Colonic mucosa (tissue), 4 donors: ENCODE data around the gene RSPH10B2. TPM values are rescaled to one million over a fixed set of nuclear protein-coding genes. Genes with fewer than 3 reads are reported as not detected.
"Not testable (repeated sequence)": the region's sequence is repeated elsewhere in the genome, so short reads cannot be mapped to it uniquely, and the experiment has no call there.

Source experiments
- DNase-seq: peaks from one replicate; pipeline ENCODE4 v3.0.0-alpha.2; 2020
- H3K27ac ChIP-seq: fragments of 200-600 bp; one replicate; pipeline ENCODE4 v1.8.0; 2021
- H3K27me3 ChIP-seq: fragments of 200-600 bp; one replicate; pipeline ENCODE4 v1.8.0; 2021
- H3K36me3 ChIP-seq: fragments of 200-600 bp; one replicate; pipeline ENCODE4 v1.8.0; 2021
- H3K4me1 ChIP-seq: fragments of 200-600 bp; one replicate; pipeline ENCODE4 v1.8.0; 2021; ENCODE audit warnings: mild to moderate bottlenecking
- H3K4me3 ChIP-seq: fragments of 200-600 bp; one replicate; pipeline ENCODE4 v1.8.0; 2021
- H3K9ac ChIP-seq, 2 donors: one replicate each; pipeline ENCODE4 v1.7.0; 2013; ENCODE audit warnings: control low read depth in 2 of 2, low read depth in 2 of 2, low read length in 2 of 2
- H3K9me3 ChIP-seq: fragments of 200-600 bp; one replicate; pipeline ENCODE4 v1.8.0; 2021
- intact Hi-C: fragments of 100-400 bp; cut with DNase I; formaldehyde crosslinking; loops from one replicate; pipeline ENCODE4 v1.14.1; 2022
- total RNA-seq, 2 donors: library from RNA; stranded (reverse); fragmentation: NEBNext Ultra II Directional in 1 of 2; extraction: Animal tissue kit (Norgen Biotek cat#: 25700) in 1 of 2; gene quantifications; one replicate each; pipeline ENCODE4 v1.2.1, GENCODE V29; 2021
- TF ChIP-seq, protein P1 (sequence below): fragments of 200-600 bp; IDR thresholded peaks from one replicate; pipeline ENCODE4 v1.8.0; 2022; ENCODE audit warnings: antibody characterized with exemption, mild to moderate bottlenecking
- donor health status: healthy.
- donor health status: DM: no; HTN: no; CAD: no.
- donor health status: DM: no; HTN: no; CAD: no.

The RSPH10B2 gene
- total RNA-seq, 2 donors from 2014 or later, result 0.42 TPM; not detected in 1

DNA sequence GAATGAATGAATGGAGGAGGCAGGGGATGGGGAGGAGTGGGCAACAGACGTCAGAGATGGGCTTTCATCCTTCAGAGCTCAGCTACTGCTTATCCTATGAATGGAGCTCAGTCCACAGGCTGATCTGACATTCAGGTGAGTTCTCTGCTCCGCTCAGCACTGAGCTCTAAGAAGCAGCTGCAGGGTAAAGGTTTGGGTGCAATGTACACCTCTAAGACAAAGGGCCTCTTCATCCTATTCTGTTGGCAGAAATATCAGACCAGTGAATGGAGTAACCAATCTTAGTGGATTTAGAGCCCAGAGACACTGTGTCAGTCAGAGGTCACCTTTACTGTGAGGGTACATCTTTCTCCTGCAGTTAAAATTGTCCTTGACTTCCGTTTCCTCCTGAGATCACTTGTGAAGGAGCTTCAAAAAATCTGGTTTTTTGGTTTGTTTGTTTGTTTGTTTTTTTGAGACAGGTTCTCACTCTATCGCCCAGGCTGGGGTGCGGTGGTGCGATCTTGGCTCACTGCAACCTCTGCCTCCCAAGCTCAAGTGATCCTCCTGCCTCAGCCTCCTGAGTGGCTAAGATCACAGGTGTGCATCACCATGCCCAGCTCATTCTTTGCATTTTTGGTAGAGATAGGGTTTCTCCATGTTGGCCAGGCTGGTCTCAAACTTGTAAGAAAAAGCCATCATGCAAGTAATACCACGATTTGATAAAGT, 77.3 kb downstream of the RSPH10B2 start:
- intact Hi-C loops, result no loop called here
- Histone ChIP-seq H3K4me1 (no peaks in the 10 kb centered on the region), H3K9me3 (no peaks in the 10 kb centered on the region), H3K36me3 (no peaks in the 10 kb centered on the region), H3K27me3 (no peaks in the 10 kb centered on the region), H3K9ac (no peak overlapping the region), H3K4me3 (no peak overlapping the region), H3K27ac (no peak overlapping the region)
- TF ChIP-seq, protein P1, sequence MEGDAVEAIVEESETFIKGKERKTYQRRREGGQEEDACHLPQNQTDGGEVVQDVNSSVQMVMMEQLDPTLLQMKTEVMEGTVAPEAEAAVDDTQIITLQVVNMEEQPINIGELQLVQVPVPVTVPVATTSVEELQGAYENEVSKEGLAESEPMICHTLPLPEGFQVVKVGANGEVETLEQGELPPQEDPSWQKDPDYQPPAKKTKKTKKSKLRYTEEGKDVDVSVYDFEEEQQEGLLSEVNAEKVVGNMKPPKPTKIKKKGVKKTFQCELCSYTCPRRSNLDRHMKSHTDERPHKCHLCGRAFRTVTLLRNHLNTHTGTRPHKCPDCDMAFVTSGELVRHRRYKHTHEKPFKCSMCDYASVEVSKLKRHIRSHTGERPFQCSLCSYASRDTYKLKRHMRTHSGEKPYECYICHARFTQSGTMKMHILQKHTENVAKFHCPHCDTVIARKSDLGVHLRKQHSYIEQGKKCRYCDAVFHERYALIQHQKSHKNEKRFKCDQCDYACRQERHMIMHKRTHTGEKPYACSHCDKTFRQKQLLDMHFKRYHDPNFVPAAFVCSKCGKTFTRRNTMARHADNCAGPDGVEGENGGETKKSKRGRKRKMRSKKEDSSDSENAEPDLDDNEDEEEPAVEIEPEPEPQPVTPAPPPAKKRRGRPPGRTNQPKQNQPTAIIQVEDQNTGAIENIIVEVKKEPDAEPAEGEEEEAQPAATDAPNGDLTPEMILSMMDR, result no peak
- no peak for DNase-seq

DNA sequence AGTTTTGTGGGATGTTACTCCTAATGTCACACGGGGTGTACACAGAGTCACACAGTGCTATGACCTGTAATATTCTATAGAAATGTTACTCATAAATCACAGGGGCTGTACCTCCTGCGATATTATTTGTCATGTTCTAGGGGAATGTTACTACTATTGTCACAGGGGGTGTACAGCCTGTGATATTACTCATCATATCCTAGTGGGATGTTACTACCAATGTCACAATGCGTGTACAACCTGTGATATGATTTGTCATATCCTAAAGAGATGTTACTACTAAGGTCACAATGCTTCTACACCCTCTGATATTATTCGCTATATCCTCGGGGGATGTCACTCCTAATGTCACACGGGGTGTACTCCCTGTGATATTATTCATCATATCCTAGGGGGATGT, 79.7 kb downstream of the RSPH10B2 start:
- no peak overlapping the region for H3K27ac ChIP-seq
- no peaks in the 10 kb centered on the region for H3K9me3 ChIP-seq
- H3K9ac ChIP-seq, result no peak overlapping the region
- no peak for DNase-seq
- H3K4me1 ChIP-seq, result no peaks in the 10 kb centered on the region
- H3K4me3 ChIP-seq, result no peak overlapping the region
- no peaks in the 10 kb centered on the region for H3K36me3 ChIP-seq
- intact Hi-C loops, result no loop called here
- TF ChIP-seq, protein P1, result no peak
- no peaks in the 10 kb centered on the region for H3K27me3 ChIP-seq

DNA sequence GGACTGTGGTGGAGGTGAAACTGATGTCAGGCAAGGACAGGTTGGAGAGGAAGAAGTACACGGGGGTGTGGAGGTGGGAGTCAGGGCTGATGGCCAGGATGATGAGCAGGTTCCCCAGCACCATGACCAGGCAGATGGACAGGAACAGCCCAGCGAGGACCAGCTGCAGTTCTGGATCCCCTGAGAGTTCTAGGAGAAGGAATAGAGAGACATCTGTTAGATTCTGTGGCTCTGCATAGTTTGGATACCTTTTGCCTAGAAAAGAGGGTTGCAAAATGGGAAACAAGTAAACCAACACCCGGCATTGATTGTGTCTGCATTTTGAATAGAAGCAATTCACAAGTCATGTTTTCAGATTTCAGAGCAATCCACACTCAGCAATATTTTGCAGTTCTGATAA, 81.6 kb downstream of the RSPH10B2 start:
- H3K36me3 ChIP-seq, H3K9me3 ChIP-seq, DNase-seq, H3K4me3 ChIP-seq, H3K27me3 ChIP-seq, H3K4me1 ChIP-seq, H3K9ac ChIP-seq, intact Hi-C loops, H3K27ac ChIP-seq: not testable (repeated sequence)

DNA sequence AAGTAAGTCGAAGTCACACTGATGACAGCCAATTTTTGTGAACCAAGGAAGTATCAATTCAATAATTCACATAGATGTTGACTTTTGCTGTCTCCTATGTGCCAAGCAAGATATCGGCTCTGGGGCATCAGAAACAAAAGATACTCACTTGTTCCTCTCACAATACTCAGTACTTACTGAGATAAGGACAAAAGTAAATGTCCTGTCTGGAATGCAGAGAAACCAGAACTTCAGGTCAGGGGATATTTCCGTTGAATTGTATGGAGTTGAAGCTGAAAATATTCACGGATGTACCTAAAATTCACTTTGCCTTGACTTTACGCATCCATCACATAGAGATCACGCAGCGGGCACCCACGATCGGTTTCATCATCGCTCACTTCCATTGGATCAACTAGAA, 83.2 kb downstream of the RSPH10B2 start:
- DNase-seq, H3K4me1 ChIP-seq, H3K9ac ChIP-seq, H3K9me3 ChIP-seq, H3K27ac ChIP-seq, H3K4me3 ChIP-seq, H3K27me3 ChIP-seq, intact Hi-C loops, H3K36me3 ChIP-seq: not testable (repeated sequence)

DNA sequence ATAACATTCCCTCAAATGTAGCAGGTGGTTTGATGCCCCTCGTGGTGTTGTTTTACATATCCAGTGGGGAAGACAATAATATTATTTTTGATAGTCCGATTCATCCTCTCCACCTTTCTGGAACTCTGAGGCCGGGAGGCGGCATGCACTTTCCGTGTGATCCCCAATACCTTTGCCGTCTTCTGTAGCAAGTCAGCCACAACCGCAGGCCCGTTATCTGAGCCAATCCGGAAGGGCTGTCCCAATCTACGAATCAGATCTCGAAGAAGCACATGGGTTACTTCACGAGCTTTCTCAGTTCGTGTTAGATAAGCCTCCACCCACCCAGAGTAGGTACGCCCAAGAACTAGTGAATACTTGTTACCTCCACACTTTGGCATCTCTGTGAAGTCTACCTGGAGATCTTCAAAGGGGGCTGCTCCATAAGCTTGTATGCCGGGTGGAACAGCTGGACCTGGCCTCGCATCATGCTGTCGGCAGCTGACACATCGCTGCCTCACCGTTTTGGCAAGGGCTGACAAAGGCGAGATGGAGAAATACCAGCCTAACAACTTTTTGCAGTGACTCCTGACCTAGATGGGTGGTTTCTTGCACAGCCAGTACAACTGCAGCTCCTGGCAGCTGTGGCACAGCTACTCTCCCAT, 88.5 kb downstream of the RSPH10B2 start:
- H3K4me3 ChIP-seq, H3K9me3 ChIP-seq, H3K36me3 ChIP-seq, DNase-seq, H3K27me3 ChIP-seq, intact Hi-C loops, H3K27ac ChIP-seq, H3K9ac ChIP-seq, H3K4me1 ChIP-seq: not testable (repeated sequence)

DNA sequence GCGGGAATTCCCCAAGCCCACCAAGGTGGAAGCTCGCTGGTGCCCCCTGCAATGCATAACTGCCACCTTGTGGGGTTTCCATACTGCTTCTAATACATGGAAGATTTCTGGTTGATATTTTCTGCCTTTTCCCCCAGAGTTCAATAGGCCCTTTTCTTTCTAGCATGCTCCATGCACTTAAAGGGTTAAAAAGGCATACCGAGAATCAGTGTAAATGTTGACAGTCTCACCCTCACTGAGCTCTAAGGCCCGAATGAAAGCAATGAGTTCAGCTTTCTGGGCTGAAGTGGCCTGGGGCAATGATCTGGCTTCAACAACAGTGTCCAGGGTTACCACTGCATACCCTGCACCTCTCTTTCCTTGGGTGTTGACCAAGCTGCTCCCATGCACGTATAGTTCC, 89.2 kb downstream of the RSPH10B2 start:
- H3K9me3 ChIP-seq, H3K4me3 ChIP-seq, H3K27me3 ChIP-seq, H3K9ac ChIP-seq, intact Hi-C loops, H3K27ac ChIP-seq, H3K4me1 ChIP-seq, H3K36me3 ChIP-seq, DNase-seq: not testable (repeated sequence)

DNA sequence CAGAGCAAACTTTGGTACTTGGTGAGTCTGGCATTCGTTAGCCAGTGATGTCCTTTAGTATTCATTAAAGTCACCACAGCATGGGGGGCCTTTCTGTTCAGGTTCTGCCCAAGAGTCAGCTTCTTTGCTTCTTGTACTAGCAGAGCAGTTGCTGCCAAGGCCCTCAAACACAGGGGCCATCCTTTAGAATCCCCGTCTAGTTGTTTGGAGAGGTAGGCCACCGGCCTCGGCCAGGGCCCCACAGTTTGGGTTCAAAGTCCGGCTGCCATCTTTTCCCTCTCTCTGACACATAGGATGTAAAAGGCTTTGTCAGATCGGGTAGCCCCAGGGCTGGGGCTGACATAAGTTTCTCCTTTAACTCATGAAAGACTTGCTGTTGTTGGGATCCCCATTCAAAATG, 89.8 kb downstream of the RSPH10B2 start:
- H3K4me1 ChIP-seq, intact Hi-C loops, H3K9ac ChIP-seq, H3K27ac ChIP-seq, H3K36me3 ChIP-seq, DNase-seq, H3K9me3 ChIP-seq, H3K4me3 ChIP-seq, H3K27me3 ChIP-seq: not testable (repeated sequence)

DNA sequence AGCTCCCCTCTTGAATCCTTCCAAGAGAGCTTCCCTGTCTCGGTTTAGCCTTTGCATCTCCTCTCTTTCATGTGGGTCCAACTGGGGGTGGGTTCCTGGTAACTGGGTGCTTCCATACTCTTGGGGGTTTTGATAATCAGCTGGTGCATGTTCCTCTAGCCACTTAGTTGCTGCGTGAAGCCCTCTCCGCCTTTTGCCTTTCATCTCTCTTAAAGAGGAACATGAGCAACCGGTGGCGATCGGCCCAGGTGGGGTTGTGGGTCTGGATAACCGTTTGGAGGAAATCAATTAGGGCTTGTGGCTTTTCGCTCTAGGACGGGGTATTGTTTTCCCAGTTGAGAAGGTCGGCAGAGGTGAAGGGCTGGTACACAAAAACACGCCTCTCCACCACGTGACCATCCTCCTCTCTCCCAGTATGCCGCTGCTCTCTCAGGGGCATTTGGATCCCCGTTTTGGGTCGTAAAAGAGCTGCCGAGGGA, 92.1 kb downstream of the RSPH10B2 start:
- H3K9me3 ChIP-seq, H3K4me3 ChIP-seq, H3K27me3 ChIP-seq, H3K27ac ChIP-seq, H3K36me3 ChIP-seq, H3K4me1 ChIP-seq, H3K9ac ChIP-seq, intact Hi-C loops, DNase-seq: not testable (repeated sequence)

DNA sequence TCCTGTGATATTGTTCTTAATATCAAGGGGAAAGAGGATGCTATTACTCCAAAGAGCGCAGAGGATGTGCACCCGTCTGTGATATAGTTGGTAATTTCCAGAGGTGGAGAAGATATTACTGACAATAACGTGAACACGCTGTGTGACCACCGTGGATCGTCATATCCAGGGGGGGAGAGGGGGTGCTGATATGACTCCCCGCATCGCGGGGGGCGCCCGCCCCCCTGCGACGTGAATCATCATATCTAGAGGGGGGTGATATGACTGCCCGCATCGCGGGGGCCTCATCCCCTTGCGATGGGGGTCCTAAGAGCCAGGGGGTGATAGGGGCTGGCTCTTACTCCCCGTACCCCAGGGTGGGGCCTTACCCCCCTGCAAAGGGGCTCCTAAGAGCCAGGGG, 93.8 kb downstream of the RSPH10B2 start:
- H3K9ac ChIP-seq, H3K27me3 ChIP-seq, H3K4me1 ChIP-seq, H3K27ac ChIP-seq, H3K4me3 ChIP-seq, DNase-seq, H3K9me3 ChIP-seq, intact Hi-C loops, H3K36me3 ChIP-seq: not testable (repeated sequence)
